HG03135 (cell line): Measurements from ENCODE around the gene KLF1.

Source experiments
- ATAC-seq: cut with Tn5 transposase; IDR thresholded peaks from one replicate; pipeline ENCODE4 v1.9.1; 2021; ENCODE audit warnings: mild to moderate bottlenecking, moderate library complexity; ENCODE audit not compliant: unreplicated experiment

The KLF1 gene

GRCh38 chr19:12838886-12839756 is 47.9 kb downstream of the KLF1 start:
- ATAC-seq: no peak

- ATAC-seq: no peak
Measured at GRCh38 chr19:12838182-12838885, 48.7 kb downstream of the KLF1 start, which contains the start of gene MAST1. Gene MAST1, plus strand, starts transcription at chr19:12838515. Its CDS starts 58 bp downstream, at chr19:12838573.

GRCh38 chr19:12837225-12837624 is 49.8 kb downstream of the KLF1 start:
- no peak for ATAC-seq

GRCh38 chr19:12836529-12836863 is 50.5 kb downstream of the KLF1 start:
- no peak for ATAC-seq

- ATAC-seq: no peak
Measured at GRCh38 chr19:12834976-12835757, 51.8 kb downstream of the KLF1 start.

GRCh38 chr19:12834566-12834943 is 52.4 kb downstream of the KLF1 start, which contains the start of gene RTBDN:
Gene RTBDN, minus strand, starts transcription at chr19:12834579. Its CDS starts 4,600 bp downstream, at chr19:12829979.
- ATAC-seq: no peak
